Mononuclear cell (primary cell): ENCODE measurements around the gene MAPK10. TPM values are rescaled to one million over a fixed set of nuclear protein-coding genes. Genes with fewer than 3 reads are reported as not detected.

Experiments used
- H3K27me3 ChIP-seq: 2 replicates; pipeline ENCODE4 v1.6.0; 2011; ENCODE audit warnings: low read length, control low read depth; ENCODE audit not compliant: insufficient read depth
- H3K4me1 ChIP-seq: 2 replicates; pipeline ENCODE4 v1.5.1; 2011; ENCODE audit warnings: mild to moderate bottlenecking, low read length, control low read depth; ENCODE audit not compliant: insufficient read depth
- H3K4me3 ChIP-seq: 2 replicates; pipeline ENCODE4 v1.5.1; 2011; ENCODE audit warnings: mild to moderate bottlenecking, low read length, moderate library complexity
- H3K9me3 ChIP-seq: 2 replicates; pipeline ENCODE4 v1.5.1; 2011; ENCODE audit warnings: low read depth, mild to moderate bottlenecking, control low read depth, low read length
- total RNA-seq: library from RNA; depleted of rRNA; stranded (reverse); fragments of >200 nt; gene quantifications from one replicate; pipeline ENCODE4 v1.2.3, GENCODE V29; 2012

MAPK10 gene
- total RNA-seq, 1 donor: 0.52 TPM

- H3K4me1 ChIP-seq: no peaks in the 10 kb centered on the region
Observed at GRCh38 chr4:86319390-86319789, 40.5 kb downstream of the MAPK10 start.

GRCh38 chr4:86315579-86315978 is 44.3 kb downstream of the MAPK10 start:
- no peaks in the 10 kb centered on the region for H3K27me3 ChIP-seq
- no peaks in the 10 kb centered on the region for H3K4me1 ChIP-seq
- H3K9me3 ChIP-seq: no peaks in the 10 kb centered on the region
- H3K4me3 ChIP-seq: no peak overlapping the region

More at GRCh38 chr4:86319390-86319789, 40.5 kb downstream of the MAPK10 start:
- H3K27me3 ChIP-seq: no peaks in the 10 kb centered on the region
- H3K4me3 ChIP-seq: no peak overlapping the region
- no peaks in the 10 kb centered on the region for H3K9me3 ChIP-seq

DNA sequence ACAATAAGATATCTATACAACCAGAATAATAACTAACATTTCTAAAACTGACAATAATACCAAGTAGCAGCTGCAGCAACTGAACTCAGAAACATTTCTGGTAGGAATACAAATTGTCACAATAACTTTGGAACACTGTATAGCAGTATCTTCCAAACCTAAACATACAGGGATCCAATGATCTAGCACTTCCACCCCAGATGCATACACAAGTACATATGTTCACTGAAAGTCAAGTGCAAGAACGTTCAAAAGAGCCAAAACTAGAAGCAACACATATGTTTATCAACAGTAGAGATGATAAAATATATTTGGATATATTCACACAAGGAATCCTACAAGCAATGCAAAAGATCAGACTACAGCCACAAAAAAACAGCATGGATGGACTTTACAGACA is 46.2 kb downstream of the MAPK10 start:
- no peaks in the 10 kb centered on the region for H3K9me3 ChIP-seq
- no peak overlapping the region for H3K4me3 ChIP-seq
- H3K4me1 ChIP-seq: no peaks in the 10 kb centered on the region
- H3K27me3 ChIP-seq: no peaks in the 10 kb centered on the region

DNA sequence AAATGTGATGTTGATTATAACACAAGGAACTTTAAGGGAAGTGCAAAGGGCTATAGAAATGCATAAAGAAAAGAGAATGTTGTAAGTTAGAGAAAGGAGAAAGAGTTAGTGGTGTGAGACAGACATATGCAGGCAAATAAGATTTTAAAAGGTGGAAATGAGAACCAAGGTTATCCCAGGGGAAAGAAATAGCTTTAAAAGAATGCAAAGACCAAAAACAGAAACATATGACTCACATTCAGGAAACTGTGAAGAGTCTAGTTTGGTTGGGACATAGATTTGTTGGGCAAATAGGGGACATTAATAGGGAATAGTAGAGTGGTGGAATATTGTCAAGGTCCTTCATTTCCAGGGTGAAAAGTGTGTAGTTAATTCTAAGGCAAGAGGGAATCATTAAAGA is 52.4 kb downstream of the MAPK10 start:
- Histone ChIP-seq H3K27me3 (no peaks in the 10 kb centered on the region), H3K9me3 (no peaks in the 10 kb centered on the region), H3K4me3 (no peak overlapping the region), H3K4me1 (no peaks in the 10 kb centered on the region)

DNA sequence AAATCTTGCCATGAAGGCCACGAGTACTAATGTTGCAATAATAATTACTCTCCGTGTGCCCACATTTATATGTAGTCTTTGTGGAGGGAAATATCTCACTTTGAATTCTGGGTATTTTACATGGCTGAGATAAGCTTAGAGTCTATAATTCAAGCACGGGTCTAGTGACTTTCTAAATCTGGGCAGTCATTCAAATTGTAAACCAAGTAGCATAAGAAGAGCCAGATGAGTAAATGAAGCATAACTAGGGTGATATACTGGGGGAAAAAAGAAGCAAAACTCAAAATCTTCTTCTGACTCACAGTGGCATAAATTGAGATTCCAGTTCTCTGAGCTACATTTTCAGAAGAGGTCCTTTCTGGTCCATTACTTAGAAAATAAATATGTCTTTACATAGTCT is 53.0 kb downstream of the MAPK10 start:
- no peak overlapping the region for H3K4me3 ChIP-seq
- H3K9me3 ChIP-seq: no peaks in the 10 kb centered on the region
- H3K4me1 ChIP-seq: no peaks in the 10 kb centered on the region
- H3K27me3 ChIP-seq: no peaks in the 10 kb centered on the region

DNA sequence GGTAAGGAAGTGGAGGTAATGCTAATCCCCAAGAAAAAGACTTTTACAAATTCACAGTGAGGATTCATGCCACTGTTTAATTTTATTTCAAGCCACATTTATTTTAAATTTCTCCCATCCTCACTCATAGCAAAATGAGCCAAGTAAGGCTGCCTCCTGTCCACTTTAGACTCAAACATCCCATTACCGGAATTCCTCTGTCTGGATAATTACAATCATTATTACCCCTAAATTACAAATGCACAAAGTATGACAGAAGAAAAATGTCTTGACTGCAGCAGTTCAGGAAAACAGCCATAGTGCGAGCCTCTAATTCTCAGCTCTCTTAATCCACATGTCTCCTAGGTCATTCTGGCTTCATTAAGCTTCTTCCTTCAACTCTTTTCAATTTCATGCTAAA is 57.0 kb downstream of the MAPK10 start:
- H3K27me3 ChIP-seq: no peaks in the 10 kb centered on the region
- H3K4me1 ChIP-seq: no peaks in the 10 kb centered on the region
- H3K9me3 ChIP-seq: no peaks in the 10 kb centered on the region
- H3K4me3 ChIP-seq: no peak overlapping the region

GRCh38 chr4:86302251-86302650 is 57.6 kb downstream of the MAPK10 start:
- H3K4me3 ChIP-seq: no peak overlapping the region
- no peaks in the 10 kb centered on the region for H3K4me1 ChIP-seq
- no peaks in the 10 kb centered on the region for H3K27me3 ChIP-seq
- no peaks in the 10 kb centered on the region for H3K9me3 ChIP-seq

- Histone ChIP-seq H3K27me3 (no peaks in the 10 kb centered on the region), H3K9me3 (no peaks in the 10 kb centered on the region)
Observed at GRCh38 chr4:86300516-86300915, 59.3 kb downstream of the MAPK10 start.

GRCh38 chr4:86296865-86297264 is 63.0 kb downstream of the MAPK10 start:
- H3K4me1 ChIP-seq: no peaks in the 10 kb centered on the region
- H3K9me3 ChIP-seq: no peaks in the 10 kb centered on the region
- no peak overlapping the region for H3K4me3 ChIP-seq
- H3K27me3 ChIP-seq: no peaks in the 10 kb centered on the region

More at GRCh38 chr4:86300516-86300915, 59.3 kb downstream of the MAPK10 start:
- Histone ChIP-seq H3K4me3 (no peak overlapping the region), H3K4me1 (no peaks in the 10 kb centered on the region)

GRCh38 chr4:86294883-86295282 is 65.0 kb downstream of the MAPK10 start:
- H3K4me3 ChIP-seq: no peak overlapping the region
- no peaks in the 10 kb centered on the region for H3K9me3 ChIP-seq
- H3K4me1 ChIP-seq: no peaks in the 10 kb centered on the region
- H3K27me3 ChIP-seq: no peaks in the 10 kb centered on the region

DNA sequence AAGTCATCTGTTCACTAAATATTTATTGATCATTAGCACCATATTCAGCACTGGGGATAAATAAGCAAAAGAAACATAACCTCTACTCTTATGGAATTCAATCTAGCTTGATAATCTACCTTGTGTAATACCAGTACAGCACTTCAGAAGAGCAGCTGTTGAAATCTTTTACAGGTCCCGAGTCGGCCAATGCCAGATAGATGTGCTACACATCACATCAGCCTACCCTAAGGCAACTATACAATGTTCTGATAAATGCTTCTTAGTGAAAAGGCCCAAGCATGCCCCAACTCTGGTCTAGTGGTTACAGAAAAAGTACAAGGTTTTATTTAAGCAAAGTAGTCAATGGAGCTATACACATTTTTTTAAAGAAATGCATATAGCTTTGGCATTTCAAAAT is 68.7 kb downstream of the MAPK10 start:
- H3K4me1 ChIP-seq: no peaks in the 10 kb centered on the region
- no peak overlapping the region for H3K4me3 ChIP-seq
- H3K27me3 ChIP-seq: no peaks in the 10 kb centered on the region
- no peaks in the 10 kb centered on the region for H3K9me3 ChIP-seq

DNA sequence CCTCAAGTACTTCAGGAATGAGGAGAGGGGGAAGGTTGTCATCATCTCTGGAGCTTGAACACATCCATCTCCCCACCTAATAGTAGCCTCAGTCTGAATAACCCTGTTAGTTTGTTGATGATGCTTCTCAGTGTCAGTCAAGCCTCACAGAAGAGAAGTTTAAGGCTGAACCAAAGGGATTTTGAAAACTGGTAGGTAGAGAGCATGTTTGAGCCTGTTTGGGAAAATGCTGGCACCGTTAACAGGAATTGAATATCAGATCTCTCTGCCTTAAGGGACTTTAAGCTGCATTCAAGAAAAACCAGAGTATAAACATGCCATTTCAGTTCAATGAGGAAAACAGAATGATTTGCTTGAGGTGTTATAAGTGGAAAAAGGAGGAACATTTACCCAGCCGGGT is 73.1 kb downstream of the MAPK10 start:
- no peaks in the 10 kb centered on the region for H3K4me1 ChIP-seq
- H3K9me3 ChIP-seq: no peaks in the 10 kb centered on the region
- no peaks in the 10 kb centered on the region for H3K27me3 ChIP-seq
- H3K4me3 ChIP-seq: no peak overlapping the region

- no peaks in the 10 kb centered on the region for H3K9me3 ChIP-seq
- H3K4me3 ChIP-seq: no peak overlapping the region
- no peaks in the 10 kb centered on the region for H3K27me3 ChIP-seq
- H3K4me1 ChIP-seq: no peaks in the 10 kb centered on the region
Observed at GRCh38 chr4:86283371-86283770, 76.5 kb downstream of the MAPK10 start.

DNA sequence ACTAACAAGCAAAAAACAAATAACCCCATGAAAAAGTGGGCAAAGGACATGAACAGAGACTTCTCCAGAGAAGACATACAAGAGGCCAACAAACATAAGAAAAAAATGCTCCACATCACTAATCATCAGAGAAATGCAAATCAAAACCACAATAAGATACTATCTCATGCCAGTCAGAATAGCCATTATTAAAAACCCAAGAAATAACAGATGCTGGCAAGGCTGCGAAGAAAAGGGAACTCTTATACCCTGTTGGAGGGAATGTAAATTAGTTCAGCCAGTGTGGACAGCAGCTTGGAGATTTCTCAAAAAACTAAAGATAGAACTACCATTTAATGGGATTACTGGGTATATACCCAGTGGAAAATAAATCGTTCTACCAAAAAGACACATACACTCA is 79.6 kb downstream of the MAPK10 start:
- Histone ChIP-seq H3K27me3 (no peaks in the 10 kb centered on the region), H3K4me3 (no peak overlapping the region), H3K4me1 (no peaks in the 10 kb centered on the region)

DNA sequence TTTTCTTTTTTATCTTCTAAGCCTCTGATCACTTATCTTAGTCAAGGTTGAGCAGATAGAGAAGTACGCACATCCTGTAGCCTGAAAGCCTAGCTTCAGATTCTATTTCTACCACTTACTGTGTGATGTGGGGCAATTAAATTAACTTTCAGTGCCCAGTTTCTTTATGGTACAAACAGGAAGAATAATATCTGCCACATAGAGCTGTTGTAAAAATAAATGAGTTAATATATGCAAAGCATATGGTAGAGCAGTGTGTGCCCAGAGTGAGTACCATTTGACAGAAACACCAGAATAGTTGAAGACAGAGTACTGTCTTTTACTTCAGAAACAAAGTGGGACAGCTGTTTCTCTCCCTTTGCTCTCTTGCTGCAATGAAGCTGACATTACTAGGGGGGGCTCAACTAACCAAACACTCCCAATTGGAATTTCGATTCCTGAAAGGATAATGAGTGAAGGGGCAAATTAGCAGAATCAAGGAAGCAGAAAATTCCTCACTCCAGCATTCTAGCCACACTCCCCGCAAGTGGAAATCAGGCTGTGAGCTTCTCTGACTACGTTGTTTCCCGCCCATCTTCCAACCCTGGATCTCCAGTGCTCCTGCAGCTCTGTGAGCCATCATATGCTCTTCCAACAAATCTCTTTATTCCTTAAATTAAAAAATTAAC is 80.4 kb downstream of the MAPK10 start:
- Histone ChIP-seq H3K9me3 (no peaks in the 10 kb centered on the region), H3K4me3 (no peak overlapping the region), H3K27me3 (no peaks in the 10 kb centered on the region), H3K4me1 (no peaks in the 10 kb centered on the region)

More for the DNA sequence above, 79.6 kb downstream of the MAPK10 start:
- no peaks in the 10 kb centered on the region for H3K9me3 ChIP-seq

GRCh38 chr4:86278126-86278525 is 81.7 kb downstream of the MAPK10 start:
- H3K4me3 ChIP-seq: no peak overlapping the region

More at GRCh38 chr4:86278126-86278525, 81.7 kb downstream of the MAPK10 start:
- Histone ChIP-seq H3K4me1 (no peaks in the 10 kb centered on the region), H3K27me3 (no peaks in the 10 kb centered on the region), H3K9me3 (no peaks in the 10 kb centered on the region)
